SK-N-MC (cell line): ENCODE data around the gene G3BP1.

Experiments
- DNase-seq: peaks from one replicate; pipeline ENCODE4 v3.0.0-alpha.2; 2011; ENCODE audit warnings: low read depth, low spot score
- H3K27ac ChIP-seq: fragments of 200-600 bp; sonication (generic); 2 replicates; pipeline ENCODE4 v1.5.1; 2016; ENCODE audit warnings: mixed run types
- H3K36me3 ChIP-seq: fragments of 200-600 bp; sonication (generic); 2 replicates; pipeline ENCODE4 v1.6.1; 2017; ENCODE audit warnings: antibody characterized with exemption, low read length, mixed read lengths; ENCODE audit not compliant: insufficient read depth
- H3K4me3 ChIP-seq: fragments of 200-600 bp; sonication (generic); 2 replicates; pipeline ENCODE4 v1.5.1; 2016
- H3K9ac ChIP-seq: fragments of 200-600 bp; sonication (generic); 2 replicates; pipeline ENCODE4 v1.8.0; 2017; ENCODE audit warnings: mixed run types, mixed read lengths; ENCODE audit not compliant: insufficient read length
- H3K9me3 ChIP-seq: fragments of 200-600 bp; sonication (generic); 2 replicates; pipeline ENCODE4 v1.6.1; 2017; ENCODE audit warnings: low read depth, mild to moderate bottlenecking, antibody characterized with exemption, low read length, moderate library complexity, mixed read lengths
- EZH2 ChIP-seq: fragments of 200-600 bp; sonication (generic); IDR thresholded peaks from one replicate; pipeline ENCODE4 v1.6.1; 2017; ENCODE audit warnings: antibody characterized with exemption
- FOXP2 ChIP-seq: optimal IDR thresholded peaks from 2 replicates; pipeline ENCODE3; 2011; ENCODE audit warnings: mild to moderate bottlenecking, moderate library complexity; ENCODE audit not compliant: insufficient read depth; ENCODE audit errors: extremely low read length, control extremely low read depth
- POLR2AphosphoS5 ChIP-seq: IDR thresholded peaks from 2 replicates; pipeline ENCODE4 v1.6.1; 2012; ENCODE audit warnings: mild to moderate bottlenecking, low read depth, low read length, borderline replicate concordance

The G3BP1 gene

GRCh38 chr5:151743530-151743929 is 28.2 kb upstream of the G3BP1 start:
- H3K36me3 ChIP-seq: peaks cover 7% of the 10 kb centered on the region; the same call in 1 of the 2 replicates
- no peak for TF ChIP-seq EZH2
- TF ChIP-seq FOXP2: no peak
- no peak for TF ChIP-seq POLR2AphosphoS5
- H3K4me3 ChIP-seq: no peak overlapping the region
- DNase-seq: no peak
- no peaks in the 10 kb centered on the region for H3K9me3 ChIP-seq
- H3K27ac ChIP-seq: no peak overlapping the region
- no peak overlapping the region for H3K9ac ChIP-seq

GRCh38 chr5:151745071-151745705 is 26.6 kb upstream of the G3BP1 start:
- TF ChIP-seq EZH2: no peak
- no peak for TF ChIP-seq FOXP2
- no peak for TF ChIP-seq POLR2AphosphoS5
- Histone ChIP-seq H3K9ac (no peak overlapping the region), H3K27ac (no peak overlapping the region), H3K36me3 (peaks cover 7% of the 10 kb centered on the region; the same call in 1 of the 2 replicates), H3K4me3 (no peak overlapping the region), H3K9me3 (no peaks in the 10 kb centered on the region)
- no peak for DNase-seq

DNA sequence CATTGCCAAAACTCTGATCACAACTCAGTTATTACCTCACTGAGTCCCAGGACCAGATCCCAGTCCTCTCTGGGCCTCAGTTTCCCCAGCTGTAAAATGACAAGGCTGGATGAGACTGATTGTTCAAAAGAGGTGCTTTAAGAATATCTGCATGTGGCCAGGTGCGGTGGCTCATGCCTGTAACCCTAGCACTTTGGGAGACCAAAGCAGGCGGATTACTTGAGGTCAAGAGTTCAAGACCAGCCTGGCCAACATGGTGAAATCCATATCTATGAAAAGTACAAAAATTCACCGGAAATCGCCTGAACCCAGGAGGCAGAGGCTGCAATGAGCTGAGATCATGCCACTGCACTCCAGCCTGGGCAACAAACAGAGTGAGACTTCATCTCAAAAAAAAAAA is 21.6 kb upstream of the G3BP1 start:
- no peak for TF ChIP-seq FOXP2
- no peak for TF ChIP-seq POLR2AphosphoS5
- no peak for TF ChIP-seq EZH2
- Histone ChIP-seq H3K9ac (no peak overlapping the region), H3K27ac (no peak overlapping the region), H3K36me3 (peaks cover 5% of the 10 kb centered on the region; the same call in 1 of the 2 replicates), H3K4me3 (no peak overlapping the region), H3K9me3 (no peaks in the 10 kb centered on the region)
- DNase-seq: no peak

DNA sequence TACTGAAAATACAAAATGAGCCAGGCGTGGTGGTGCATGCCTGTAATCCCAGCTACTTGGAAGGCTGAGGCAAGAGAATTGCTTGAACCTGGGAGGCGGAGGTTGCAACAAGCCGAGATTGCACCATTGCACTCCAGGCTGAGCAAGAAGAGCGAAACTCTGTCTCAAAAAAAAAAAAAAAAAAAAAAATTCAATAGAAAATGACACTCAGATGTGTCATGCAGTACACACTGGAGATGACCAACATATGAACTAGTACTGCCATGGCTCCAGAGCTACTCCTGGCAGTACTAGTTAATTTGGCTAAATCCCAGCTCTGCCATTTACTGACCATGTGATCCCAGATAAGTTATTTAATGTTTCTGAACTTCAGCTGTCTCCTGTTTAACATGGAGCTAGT is 20.7 kb upstream of the G3BP1 start:
- H3K27ac ChIP-seq: no peak overlapping the region
- no peaks in the 10 kb centered on the region for H3K9me3 ChIP-seq
- TF ChIP-seq POLR2AphosphoS5: no peak
- no peak for TF ChIP-seq EZH2
- no peak for TF ChIP-seq FOXP2
- DNase-seq: no peak
- no peak overlapping the region for H3K4me3 ChIP-seq
- H3K36me3 ChIP-seq: no peaks in the 10 kb centered on the region
- no peak overlapping the region for H3K9ac ChIP-seq

DNA sequence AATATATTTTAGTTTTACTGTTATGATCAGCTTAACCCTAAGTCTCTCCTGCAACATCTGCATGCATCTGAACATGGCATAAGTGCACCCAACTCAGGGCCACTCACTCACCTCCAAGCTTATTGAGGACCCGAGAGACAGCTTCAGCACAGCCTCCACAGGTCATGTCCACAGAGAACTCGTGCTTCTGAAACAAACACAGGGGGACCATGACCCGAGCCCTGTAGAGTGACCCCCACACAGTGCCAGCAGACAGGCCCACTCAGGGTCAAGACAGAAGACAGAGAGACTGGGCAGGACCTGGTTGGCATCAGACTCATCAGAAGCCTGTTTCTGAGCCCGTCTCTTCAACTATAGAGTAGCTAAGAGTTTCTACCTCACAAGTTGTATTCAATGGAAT is 20.2 kb upstream of the G3BP1 start:
- no peaks in the 10 kb centered on the region for H3K9me3 ChIP-seq
- no peak for TF ChIP-seq FOXP2
- TF ChIP-seq EZH2: no peak
- no peak for TF ChIP-seq POLR2AphosphoS5
- no peak overlapping the region for H3K27ac ChIP-seq
- no peak overlapping the region for H3K4me3 ChIP-seq
- H3K9ac ChIP-seq: no peak overlapping the region
- H3K36me3 ChIP-seq: no peaks in the 10 kb centered on the region
- DNase-seq: no peak

DNA sequence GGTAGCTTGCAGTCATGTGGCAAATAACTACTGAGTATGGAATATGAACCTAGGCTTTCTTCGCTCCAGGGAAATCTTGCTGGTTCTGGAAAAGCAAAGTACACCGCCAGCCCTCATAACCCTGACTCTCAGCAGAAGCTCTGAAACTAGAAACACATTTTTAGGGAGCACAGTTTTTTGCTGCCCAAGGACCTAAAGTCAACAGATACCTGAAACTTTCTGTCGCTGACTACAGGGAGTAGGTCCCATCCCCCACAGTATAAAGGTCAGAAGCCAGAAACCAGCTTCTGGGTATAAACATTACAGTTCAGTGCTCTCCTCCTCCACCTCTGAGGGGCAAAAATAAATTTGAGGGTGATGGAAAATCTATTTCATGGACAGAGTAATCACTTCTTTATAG is 16.4 kb upstream of the G3BP1 start:
- TF ChIP-seq EZH2: no peak
- no peak for TF ChIP-seq FOXP2
- no peaks in the 10 kb centered on the region for H3K36me3 ChIP-seq
- no peak for DNase-seq
- H3K4me3 ChIP-seq: no peak overlapping the region
- H3K9ac ChIP-seq: no peak overlapping the region
- H3K9me3 ChIP-seq: no peaks in the 10 kb centered on the region
- no peak overlapping the region for H3K27ac ChIP-seq

DNA sequence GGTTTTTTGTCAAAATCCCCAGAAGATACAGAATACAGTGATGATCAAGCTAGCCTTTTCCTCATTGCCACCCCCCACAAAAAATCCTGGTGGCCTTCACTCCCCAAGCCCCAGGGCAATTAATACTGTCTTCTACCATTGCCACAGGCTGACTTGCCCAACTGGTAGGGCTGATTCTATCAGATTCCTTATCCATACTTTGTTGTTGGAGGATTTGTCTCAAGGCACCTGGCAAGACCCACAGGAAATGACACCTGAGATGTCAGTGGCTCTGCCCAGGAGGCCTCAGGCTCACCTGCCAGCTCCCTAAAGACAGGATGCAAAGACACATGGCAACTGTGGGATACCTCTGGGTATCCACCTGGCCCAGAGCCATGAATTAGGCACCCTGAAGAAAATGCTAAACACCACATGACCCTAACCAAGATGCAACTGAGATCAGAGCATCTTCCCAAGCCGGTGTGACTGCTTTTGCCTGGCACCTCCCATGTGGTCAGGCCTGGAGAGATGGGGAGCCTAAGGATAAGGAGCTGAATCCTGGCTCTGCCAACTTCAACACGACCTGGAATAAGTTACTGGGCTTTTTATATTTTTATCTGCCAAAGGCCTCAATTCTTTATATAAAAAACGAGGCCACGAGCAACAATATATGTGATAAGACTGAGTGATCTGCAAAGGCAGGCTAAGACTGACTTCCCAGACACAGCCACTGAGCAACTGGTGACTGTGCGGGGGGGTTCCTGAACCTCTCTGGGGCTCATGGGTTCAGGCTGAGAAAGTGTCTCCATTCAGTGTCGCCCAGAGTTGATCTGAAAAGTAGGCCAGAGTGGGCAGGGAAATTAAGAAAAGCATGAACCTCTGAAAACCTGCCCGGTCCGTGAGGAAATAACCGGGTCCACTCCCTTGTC is 14.3 kb upstream of the G3BP1 start:
- TF ChIP-seq FOXP2: no peak
- TF ChIP-seq POLR2AphosphoS5: no peak
- Histone ChIP-seq H3K4me3 (peak overlapping the region; percentile 92), H3K36me3 (no peaks in the 10 kb centered on the region), H3K27ac (no peak overlapping the region), H3K9ac (peak overlapping the region; percentile 82), H3K9me3 (no peaks in the 10 kb centered on the region)
- DNase-seq: no peak

DNA sequence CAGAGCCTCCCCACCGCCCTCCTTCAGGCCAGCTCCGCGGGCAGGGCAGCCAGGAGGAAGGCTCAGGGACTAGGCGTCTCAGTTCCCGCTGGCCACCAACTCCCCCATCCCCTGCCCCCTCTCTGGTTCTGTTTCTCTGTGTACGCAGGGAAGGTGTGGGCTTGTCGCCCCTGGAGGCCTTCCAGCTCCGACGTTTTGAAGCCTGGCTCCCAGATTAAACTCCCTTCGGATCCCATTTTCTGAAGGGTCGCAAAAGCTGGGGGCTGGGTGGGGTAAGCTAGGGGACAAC is 13.7 kb upstream of the G3BP1 start:
- no peaks in the 10 kb centered on the region for H3K9me3 ChIP-seq
- TF ChIP-seq POLR2AphosphoS5 (no peak), FOXP2 (no peak), EZH2 (no peak)

More for the DNA sequence above, 13.7 kb upstream of the G3BP1 start:
- H3K27ac ChIP-seq: no peak overlapping the region
- DNase-seq: no peak
- no peaks in the 10 kb centered on the region for H3K36me3 ChIP-seq
- peak overlapping the region; percentile 82 for H3K9ac ChIP-seq
- peak overlapping the region; percentile 92 for H3K4me3 ChIP-seq
